GM21526 (cell line): ENCODE measurements around the gene GFRA4.

Experiments
- ATAC-seq: cut with Tn5 transposase; IDR thresholded peaks from one replicate; pipeline ENCODE4 v1.9.1; 2021; ENCODE audit warnings: moderate library complexity; ENCODE audit not compliant: unreplicated experiment, low FRiP score

GFRA4 gene

GRCh38 chr20:3655131-3655405, 8.1 kb downstream of the GFRA4 start:
- ATAC-seq: no peak

DNA sequence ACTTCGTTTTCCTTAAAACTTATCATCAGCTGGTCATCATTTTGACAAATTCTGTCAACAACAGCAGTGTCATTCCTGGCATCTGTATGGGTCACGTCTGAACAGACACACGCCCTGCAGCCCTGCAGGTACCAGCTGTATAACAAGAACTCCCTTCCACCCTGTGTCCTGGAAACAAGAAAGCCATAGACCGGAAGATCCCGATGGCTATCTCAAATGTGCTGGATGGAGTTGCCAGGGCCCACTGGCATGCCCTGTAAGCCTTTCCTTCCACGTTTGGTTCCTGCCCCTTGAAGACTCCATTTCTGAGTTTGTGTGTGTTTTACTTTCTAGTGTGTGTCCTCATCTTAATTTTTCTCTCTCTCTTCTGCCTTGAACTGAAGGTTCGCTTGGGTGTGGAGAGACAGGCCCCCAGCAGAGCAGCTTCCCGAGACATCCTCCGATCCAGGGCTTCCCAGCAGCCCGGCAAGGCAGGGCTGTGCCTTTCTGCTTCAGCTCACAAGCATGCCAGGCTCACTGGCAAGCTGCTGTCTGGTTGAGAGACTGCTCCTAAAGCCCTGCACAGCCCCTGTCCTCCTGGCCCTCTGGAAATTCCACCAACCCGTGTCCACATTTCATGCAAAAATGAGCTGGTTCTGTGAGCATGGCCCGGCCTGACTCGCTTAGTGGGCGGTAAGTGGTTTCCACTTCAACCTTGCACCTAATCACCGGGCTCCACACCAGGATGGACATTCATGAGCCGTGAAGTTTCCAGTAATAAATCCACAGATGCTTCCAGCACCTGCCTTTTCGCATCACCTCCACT, 8.7 kb downstream of the GFRA4 start:
- no peak for ATAC-seq

GRCh38 chr20:3653921-3654320, 9.3 kb downstream of the GFRA4 start:
- no peak for ATAC-seq

GRCh38 chr20:3652676-3653596, 10.3 kb downstream of the GFRA4 start:
- ATAC-seq: no peak

GRCh38 chr20:3652221-3652620, 11.0 kb downstream of the GFRA4 start:
- ATAC-seq: no peak

DNA sequence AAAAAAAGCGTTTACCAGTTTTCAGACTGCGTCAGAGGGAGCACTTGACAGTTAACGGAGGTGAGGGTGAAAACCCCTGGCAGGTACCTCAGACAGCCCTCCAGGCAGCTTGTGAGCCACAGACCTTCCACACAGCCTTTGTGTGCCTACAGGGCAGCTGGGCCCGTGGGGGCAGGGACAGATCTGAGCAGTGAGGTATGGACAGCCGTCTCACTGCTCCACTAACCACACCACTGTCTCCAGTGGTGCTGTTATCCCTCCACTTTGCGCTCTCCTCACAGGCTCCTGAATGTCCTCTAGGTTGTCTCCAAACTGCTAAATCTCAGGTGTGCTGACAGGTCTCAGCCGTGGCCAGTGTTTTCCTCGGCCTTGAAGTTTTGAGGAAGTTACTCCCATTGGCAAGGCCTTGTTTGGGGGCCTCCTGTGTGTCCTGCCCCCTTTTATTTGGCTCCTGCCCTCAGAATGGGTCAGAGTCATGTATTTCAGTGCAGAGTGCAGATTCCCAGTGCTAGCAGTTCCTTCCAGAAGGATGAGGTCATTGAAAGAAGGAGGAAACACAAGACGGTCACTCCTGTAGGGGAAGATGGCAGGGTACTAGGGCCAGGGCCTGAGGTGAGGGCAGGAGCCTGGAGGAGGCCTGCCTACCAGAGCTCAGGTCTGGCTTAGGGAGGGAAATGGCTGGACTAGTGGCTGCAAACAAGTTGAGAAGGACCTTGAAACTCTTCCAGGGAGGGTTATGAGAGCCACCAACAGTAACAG, 11.8 kb downstream of the GFRA4 start:
- no peak for ATAC-seq

DNA sequence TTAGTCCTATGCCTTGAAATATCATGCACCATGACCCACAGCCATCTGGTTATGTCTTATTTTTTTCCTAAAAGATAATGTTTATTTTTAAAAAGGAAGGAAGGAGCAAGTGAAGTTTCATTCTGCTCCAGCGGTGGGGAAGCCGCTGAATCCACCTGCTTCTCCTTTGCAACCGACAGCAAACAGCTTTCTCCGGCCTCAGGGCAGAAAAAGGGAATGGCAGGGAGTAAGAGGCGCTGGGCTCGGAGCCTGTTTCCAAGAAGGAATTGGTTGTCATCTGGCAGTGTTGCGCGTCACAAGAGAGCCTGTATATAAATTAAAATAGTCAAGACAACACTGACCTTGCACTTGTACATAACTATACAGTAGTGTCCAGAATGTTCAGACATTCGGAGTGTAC, 14.2 kb downstream of the GFRA4 start:
- no peak for ATAC-seq

DNA sequence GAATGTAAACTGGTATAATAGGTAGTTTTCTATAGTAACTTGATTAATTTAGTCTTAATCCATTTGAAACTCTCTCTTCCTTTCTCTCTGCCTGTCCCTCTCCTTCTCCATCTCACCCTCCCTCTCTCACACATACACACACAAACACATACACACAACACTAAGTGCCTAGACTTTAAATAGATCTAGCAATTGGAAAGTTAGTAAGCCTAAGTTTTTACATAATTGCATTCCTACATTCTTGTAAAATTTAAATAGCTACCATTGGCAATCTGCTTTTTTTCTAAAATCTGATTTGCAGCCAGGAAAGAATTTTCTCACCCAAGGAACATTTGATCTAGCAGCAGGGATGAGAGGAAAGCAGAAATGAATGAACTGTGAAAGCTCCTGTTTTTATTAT, 15.7 kb downstream of the GFRA4 start:
- ATAC-seq: no peak

DNA sequence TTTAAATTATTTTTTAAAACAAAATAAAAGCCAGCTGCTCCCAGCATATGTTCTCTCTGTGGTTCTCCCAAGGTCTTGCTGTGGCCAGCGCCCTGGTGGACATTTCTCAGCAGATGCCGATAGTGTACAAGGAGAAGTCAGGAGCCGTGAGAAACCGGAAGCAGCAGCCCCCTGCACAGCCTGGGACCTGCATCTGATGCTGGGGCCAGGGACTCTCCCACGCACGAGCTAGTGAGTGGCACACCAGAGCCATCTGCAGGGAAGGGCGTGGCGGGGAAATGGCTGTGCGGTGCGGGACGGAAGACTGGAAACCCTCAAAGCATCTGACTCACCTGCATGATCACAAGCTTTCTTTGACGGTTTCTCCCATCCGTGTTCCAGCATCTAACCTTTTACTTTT, 16.5 kb downstream of the GFRA4 start:
- ATAC-seq: no peak

GRCh38 chr20:3646067-3646440, 17.1 kb downstream of the GFRA4 start:
- ATAC-seq: no peak

- ATAC-seq: no peak
Observed at GRCh38 chr20:3645309-3646066, 17.7 kb downstream of the GFRA4 start.

- no peak for ATAC-seq
Observed at GRCh38 chr20:3640259-3640658, 22.9 kb downstream of the GFRA4 start.

GRCh38 chr20:3635346-3635745, 27.9 kb downstream of the GFRA4 start:
- no peak for ATAC-seq

GRCh38 chr20:3633913-3634478, 29.2 kb downstream of the GFRA4 start:
- ATAC-seq: no peak

- no peak for ATAC-seq
Observed at GRCh38 chr20:3632311-3633004, 30.7 kb downstream of the GFRA4 start.

DNA sequence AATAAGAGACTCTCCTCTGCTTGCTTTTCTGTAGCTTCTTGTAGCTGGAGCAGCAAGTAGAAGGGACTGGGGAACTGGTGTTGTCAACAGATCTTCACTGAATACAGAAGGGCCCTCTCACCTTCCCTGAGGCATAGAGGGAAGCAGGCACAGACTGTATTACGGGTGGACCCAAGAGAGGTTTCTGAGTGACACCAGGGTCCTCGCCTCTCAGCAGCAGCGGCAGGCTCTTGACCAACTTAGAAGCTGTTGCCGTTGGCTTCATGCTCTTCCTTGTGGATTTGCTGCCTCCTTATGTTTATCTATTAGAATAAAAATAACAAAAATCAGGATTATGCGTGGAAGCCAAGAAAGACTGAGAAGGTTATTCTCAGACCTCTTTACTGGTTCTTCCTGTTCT, 31.7 kb downstream of the GFRA4 start:
- no peak for ATAC-seq

- ATAC-seq: no peak
Observed at GRCh38 chr20:3630429-3630828, 32.8 kb downstream of the GFRA4 start.

- ATAC-seq: no peak
Observed at GRCh38 chr20:3629893-3630292, 33.3 kb downstream of the GFRA4 start.

GRCh38 chr20:3628502-3629314, 34.5 kb downstream of the GFRA4 start:
- no peak for ATAC-seq
